Sigmoid colon (tissue), 7 donors: Measurements from ENCODE around the gene ZBTB7A. TPM values are rescaled to one million over a fixed set of nuclear protein-coding genes. Genes with fewer than 3 reads are reported as not detected.
A peak's percentile ranks its signal among the peaks of the same experiment; 100 is the strongest.

Experiments used
- DNase-seq: peaks from one replicate; pipeline ENCODE4 v3.0.0-alpha.2; 2019
- H3K27ac ChIP-seq, 4 donors: fragments of 200-600 bp; sonication (generic); one replicate each; pipeline ENCODE4 v1.5.1; 2016 to 2019; ENCODE audit warnings: mild to moderate bottlenecking in 1 of 4
- H3K27me3 ChIP-seq, 3 donors: fragments of 200-600 bp; sonication (generic); one replicate each; pipeline ENCODE4 v1.5.1; 2019; ENCODE audit warnings: mild to moderate bottlenecking in 1 of 3
- H3K36me3 ChIP-seq, 4 donors: fragments of 200-600 bp; sonication (generic); one replicate each; pipeline ENCODE4 v1.5.1; 2016 to 2019
- H3K4me1 ChIP-seq, 4 donors: fragments of 200-600 bp; sonication (generic); one replicate each; pipeline ENCODE4 v1.5.1; 2017 to 2019
- H3K4me3 ChIP-seq, 4 donors: fragments of 200-600 bp; sonication (generic); one replicate each; pipeline ENCODE4 v1.5.1; 2017 to 2019; ENCODE audit warnings: mild to moderate bottlenecking in 2 of 4, moderate library complexity in 1 of 4
- H3K9me3 ChIP-seq, 4 donors: fragments of 200-600 bp in 3 of 4; sonication (generic) in 3 of 4; one replicate each; pipeline versions ENCODE4 v1.5.1 to v1.6.1; 2013 to 2019
- EP300 ChIP-seq, 4 donors: sonication (generic); formaldehyde crosslinking; IDR thresholded peaks; one replicate each; pipeline ENCODE4 v1.6.1; 2017; ENCODE audit warnings: antibody characterized with exemption in 4 of 4
- POLR2A ChIP-seq, 2 donors: fragments of 450-650 bp; IDR thresholded peaks; one replicate each; pipeline ENCODE4 v1.6.1; 2016; ENCODE audit warnings: antibody characterized with exemption in 2 of 2, mild to moderate bottlenecking in 2 of 2, moderate library complexity in 2 of 2
- POLR2AphosphoS5 ChIP-seq, 4 donors: sonication (generic); formaldehyde crosslinking; IDR thresholded peaks; one replicate each; pipeline ENCODE4 v1.6.1; 2017; ENCODE audit warnings: antibody characterized with exemption in 4 of 4
- WGBS, 2 donors: extraction: QIAGEN DNeasy Blood & Tissue Kit; methylation state at CpG; one replicate each; pipeline ENCODE4 v1.1.7; 2013; 5-methylcytosine and 5-hydroxymethylcytosine counted together
- intact Hi-C: fragments of 100-400 bp; cut with DNase I; formaldehyde crosslinking; loops from one replicate; pipeline ENCODE4 v1.15.1; 2023
- polyA plus RNA-seq, 3 donors: library from polyadenylated mRNA; stranded (reverse); fragments of 200-250 nt; gene quantifications; one replicate each; pipeline ENCODE4 v1.2.3, GENCODE V29; 2013
- total RNA-seq, 4 donors: library from RNA; depleted of rRNA; stranded (reverse); fragments of >200 nt; gene quantifications; one replicate each; pipeline ENCODE4 v1.1.0, GENCODE V29; 2016
- TF ChIP-seq, protein P1 (sequence below), 4 experiments: fragments of 450-650 bp in 3 of 4; fragments of 200-600 bp in 1 of 4; IDR thresholded peaks; one replicate each; pipeline ENCODE4 v1.5.1; 2016 to 2019; ENCODE audit warnings: antibody characterized with exemption in 4 of 4, mild to moderate bottlenecking in 3 of 4, moderate library complexity in 2 of 4
- donor health status: healthy with polysubstance abuse.
- donor health status: Bipolar disorder and iron deficiency.
- donor health status: healthy.

ZBTB7A gene
- total and polyA plus RNA-seq, 7 donors: 22.8 to 53.2 (median 38.2) TPM

DNA sequence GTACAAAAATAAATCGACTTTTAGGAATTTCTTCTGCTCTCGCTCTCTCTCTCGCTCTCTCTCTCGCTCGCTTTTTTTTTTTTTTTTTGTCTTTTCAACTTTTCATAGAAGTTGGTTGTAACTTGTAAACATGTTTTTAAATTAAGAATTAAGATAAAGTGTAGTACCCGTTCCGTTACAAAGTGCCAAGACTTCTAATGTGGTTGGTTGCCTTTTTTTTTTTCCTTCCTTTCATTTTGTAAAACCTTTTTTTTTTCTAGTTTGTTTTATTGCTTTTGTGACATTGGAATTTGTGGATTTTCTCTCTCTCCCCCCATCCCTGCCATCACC is 20.4 kb downstream of the ZBTB7A start:
- Histone ChIP-seq H3K36me3 (peaks cover 12 to 55% (median 26%) of the 10 kb centered on the region in 4 donors), H3K27ac (peak overlapping the region in 1 of 4 donors; percentile 8), H3K27me3 (no peaks in the 10 kb centered on the region), H3K9me3 (no peaks in the 10 kb centered on the region), H3K4me3 (no peak overlapping the region), H3K4me1 (peaks cover 0 to 35% (median 27%) of the 10 kb centered on the region in 4 donors)
- intact Hi-C loops: no loop called here
- 72 to 83% methylated on average over 7 of the region's 7 CpGs for WGBS, 2 donors
- DNase-seq: no peak
- no peak for TF ChIP-seq POLR2A (IDR thresholded peaks at IDR 0.05)

DNA sequence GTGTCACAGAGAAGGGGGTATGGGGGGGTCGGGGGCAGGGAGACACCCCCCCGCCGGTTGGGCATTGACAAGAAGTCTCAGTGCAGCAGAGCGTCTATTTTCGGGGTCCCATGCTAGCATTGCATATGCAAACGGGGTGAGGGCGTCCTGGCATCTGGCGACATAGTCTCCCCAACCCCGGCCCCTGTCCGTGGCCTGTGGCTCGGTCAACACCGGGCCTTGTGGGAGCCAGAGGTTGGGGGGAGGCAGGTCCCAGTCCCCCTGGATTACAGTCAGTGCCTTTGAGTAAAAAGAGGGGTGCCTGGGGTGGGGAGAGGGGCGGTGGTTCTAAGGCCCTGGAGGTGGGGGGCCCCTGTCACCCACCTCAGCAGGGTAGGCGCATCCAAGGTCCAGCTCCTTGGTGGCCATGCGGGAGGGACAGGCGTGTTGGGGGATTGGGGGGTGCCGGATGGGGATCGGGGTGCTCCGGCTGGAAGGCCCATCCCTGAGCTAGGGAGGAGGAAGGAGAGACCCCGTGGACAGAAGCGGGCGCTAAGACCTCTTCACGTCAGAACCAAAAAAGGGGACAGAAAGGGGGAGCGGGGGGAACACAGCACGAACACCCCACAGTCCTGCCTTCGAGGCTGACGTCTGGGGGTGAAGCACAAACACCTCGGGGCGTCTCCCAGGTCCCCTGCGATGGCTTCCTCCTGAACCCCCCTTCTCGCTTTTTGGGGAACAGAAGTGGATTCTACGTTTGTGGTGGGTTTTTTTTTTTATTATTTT is 20.9 kb downstream of the ZBTB7A start:
- Histone ChIP-seq H3K27me3 (no peaks in the 10 kb centered on the region), H3K4me3 (no peak overlapping the region), H3K9me3 (no peaks in the 10 kb centered on the region), H3K36me3 (peaks cover 12 to 52% (median 26%) of the 10 kb centered on the region in 4 donors), H3K27ac (peak overlapping the region in 2 of 4 donors; percentile 37 to 42), H3K4me1 (peaks cover 0 to 33% (median 26%) of the 10 kb centered on the region in 4 donors)
- WGBS, 2 donors: 87 to 90% methylated on average over 32 of the region's 32 CpGs
- DNase-seq: no peak
- intact Hi-C loops: no loop called here
- TF ChIP-seq POLR2A (IDR thresholded peaks at IDR 0.05) (no peak), POLR2AphosphoS5 (IDR thresholded peaks at IDR 0.05) (no peak), EP300 (IDR thresholded peaks at IDR 0.05) (no peak)
- TF ChIP-seq, protein P1, sequence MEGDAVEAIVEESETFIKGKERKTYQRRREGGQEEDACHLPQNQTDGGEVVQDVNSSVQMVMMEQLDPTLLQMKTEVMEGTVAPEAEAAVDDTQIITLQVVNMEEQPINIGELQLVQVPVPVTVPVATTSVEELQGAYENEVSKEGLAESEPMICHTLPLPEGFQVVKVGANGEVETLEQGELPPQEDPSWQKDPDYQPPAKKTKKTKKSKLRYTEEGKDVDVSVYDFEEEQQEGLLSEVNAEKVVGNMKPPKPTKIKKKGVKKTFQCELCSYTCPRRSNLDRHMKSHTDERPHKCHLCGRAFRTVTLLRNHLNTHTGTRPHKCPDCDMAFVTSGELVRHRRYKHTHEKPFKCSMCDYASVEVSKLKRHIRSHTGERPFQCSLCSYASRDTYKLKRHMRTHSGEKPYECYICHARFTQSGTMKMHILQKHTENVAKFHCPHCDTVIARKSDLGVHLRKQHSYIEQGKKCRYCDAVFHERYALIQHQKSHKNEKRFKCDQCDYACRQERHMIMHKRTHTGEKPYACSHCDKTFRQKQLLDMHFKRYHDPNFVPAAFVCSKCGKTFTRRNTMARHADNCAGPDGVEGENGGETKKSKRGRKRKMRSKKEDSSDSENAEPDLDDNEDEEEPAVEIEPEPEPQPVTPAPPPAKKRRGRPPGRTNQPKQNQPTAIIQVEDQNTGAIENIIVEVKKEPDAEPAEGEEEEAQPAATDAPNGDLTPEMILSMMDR (IDR thresholded peaks at IDR 0.05): no peak

DNA sequence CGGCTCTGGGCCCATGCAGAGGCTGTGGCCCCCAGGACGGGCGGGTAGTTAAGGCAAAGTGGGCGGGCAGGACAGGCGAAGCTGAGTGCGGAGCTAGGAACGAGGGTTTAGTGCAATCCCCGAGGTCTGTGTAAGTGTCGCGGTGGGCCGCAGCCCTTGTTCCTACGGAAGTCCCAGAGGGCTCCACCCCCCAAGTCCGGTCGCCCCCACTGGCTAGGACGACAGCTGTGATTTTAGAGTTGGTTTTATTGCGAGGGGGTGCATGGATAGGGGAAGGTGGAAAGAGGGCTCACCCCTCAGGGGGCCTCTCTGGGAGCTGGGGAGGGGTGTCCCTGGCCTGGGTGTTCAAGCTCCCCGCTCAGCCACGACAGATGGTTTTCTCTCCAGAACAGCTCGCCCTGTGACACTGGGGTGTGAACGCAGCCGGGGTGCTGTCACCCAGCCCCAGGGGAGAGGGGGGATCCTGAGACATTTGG is 21.7 kb downstream of the ZBTB7A start:
- H3K4me3 ChIP-seq: no peak overlapping the region
- intact Hi-C loops: no loop called here
- peak overlapping the region in 2 of 4 donors; percentile 37 to 42 for H3K27ac ChIP-seq
- peaks cover 0 to 32% (median 25%) of the 10 kb centered on the region in 4 donors for H3K4me1 ChIP-seq
- 70 to 78% methylated on average over 21 of the region's 21 CpGs for WGBS, 2 donors
- TF ChIP-seq POLR2AphosphoS5 (IDR thresholded peaks at IDR 0.05) (no peak), POLR2A (IDR thresholded peaks at IDR 0.05) (no peak), EP300 (IDR thresholded peaks at IDR 0.05) (no peak)
- TF ChIP-seq, protein P1 (IDR thresholded peaks at IDR 0.05): no peak
- peaks cover 9 to 45% (median 26%) of the 10 kb centered on the region in 4 donors for H3K36me3 ChIP-seq
- DNase-seq: no peak
- no peaks in the 10 kb centered on the region for H3K9me3 ChIP-seq
- H3K27me3 ChIP-seq: no peaks in the 10 kb centered on the region

DNA sequence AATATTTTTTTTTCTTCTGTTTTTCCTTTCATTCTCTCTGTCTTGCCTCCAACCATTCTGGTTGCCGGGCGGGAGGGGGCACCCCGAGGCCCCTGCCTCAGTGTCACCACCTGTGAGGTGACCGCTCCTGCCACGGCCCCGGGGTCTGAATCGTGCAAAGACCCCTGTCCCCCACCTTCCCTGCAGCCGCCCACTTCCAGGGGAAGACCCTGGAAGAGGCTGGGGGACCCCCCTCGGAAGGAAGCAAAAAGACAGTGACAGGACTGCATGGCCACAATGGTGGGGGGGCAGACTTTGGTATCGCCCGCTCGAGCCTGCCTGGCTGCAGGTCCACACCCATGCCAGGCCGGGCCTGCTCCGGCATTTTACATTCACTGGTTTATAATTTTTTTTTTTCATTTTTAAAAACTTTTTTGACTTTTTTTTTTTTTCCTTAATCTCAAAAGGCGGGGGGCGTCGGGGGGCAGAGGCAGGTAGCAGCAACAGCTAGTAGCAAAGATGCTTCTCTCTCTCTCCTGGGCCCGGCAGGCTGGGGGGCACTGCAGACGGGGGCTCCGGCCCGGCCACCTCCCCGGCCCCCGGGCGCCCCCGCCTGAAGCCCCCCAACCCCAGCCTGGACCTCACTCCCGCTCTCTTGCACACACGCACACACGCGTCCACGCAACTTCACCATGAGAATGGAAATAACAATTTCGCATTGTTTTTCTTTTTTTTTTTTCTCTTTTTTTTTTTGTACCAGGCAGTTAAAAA is 22.6 kb downstream of the ZBTB7A start:
- intact Hi-C loops: no loop called here
- H3K27me3 ChIP-seq: no peaks in the 10 kb centered on the region
- no peak overlapping the region for H3K4me3 ChIP-seq
- TF ChIP-seq, protein P1 (IDR thresholded peaks at IDR 0.05): no peak
- no peak for TF ChIP-seq POLR2A (IDR thresholded peaks at IDR 0.05)
- TF ChIP-seq EP300 (IDR thresholded peaks at IDR 0.05): no peak
- TF ChIP-seq POLR2AphosphoS5 (IDR thresholded peaks at IDR 0.05): no peak
- H3K9me3 ChIP-seq: no peaks in the 10 kb centered on the region
- H3K36me3 ChIP-seq: peaks cover under 1 to 40% (median 26%) of the 10 kb centered on the region in 4 donors
- WGBS, 2 donors: 71 to 87% methylated on average over 31 of the region's 31 CpGs
- H3K27ac ChIP-seq: peak overlapping the region in 2 of 4 donors; percentile 14 to 37
- peaks cover 0 to 24% (median 16%) of the 10 kb centered on the region in 4 donors for H3K4me1 ChIP-seq
- no peak for DNase-seq

DNA sequence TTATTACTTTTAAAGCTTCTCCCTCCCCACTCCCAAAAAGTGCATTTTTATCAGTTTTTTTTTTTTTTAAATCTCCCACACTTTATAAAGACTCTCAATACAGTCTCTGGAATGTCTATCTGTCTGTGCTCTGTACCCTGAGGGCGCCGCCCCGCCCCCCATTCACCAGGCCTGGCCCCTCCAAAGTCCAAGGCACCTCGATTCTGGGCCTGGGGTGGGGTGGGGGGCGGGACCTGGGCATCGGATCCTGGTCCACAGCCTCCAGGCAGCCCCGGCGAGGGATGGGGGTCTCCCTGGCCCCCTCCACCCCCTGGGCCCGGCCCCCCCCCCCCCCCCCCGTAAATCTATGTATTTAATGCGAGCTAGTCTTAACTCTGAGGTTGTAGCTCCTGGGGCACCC is 23.3 kb downstream of the ZBTB7A start:
- WGBS, 2 donors: 42 to 67% methylated on average over 11 of the region's 11 CpGs
- H3K27ac ChIP-seq: peak overlapping the region in 1 of 4 donors; percentile 34
- intact Hi-C loops: no loop called here

More for the DNA sequence above, 23.3 kb downstream of the ZBTB7A start:
- Histone ChIP-seq H3K36me3 (peaks cover 0 to 44% (median 27%) of the 10 kb centered on the region in 4 donors), H3K4me1 (peaks cover 0 to 24% (median 16%) of the 10 kb centered on the region in 4 donors), H3K4me3 (no peak overlapping the region), H3K9me3 (no peaks in the 10 kb centered on the region), H3K27me3 (no peaks in the 10 kb centered on the region)
- TF ChIP-seq POLR2AphosphoS5 (IDR thresholded peaks at IDR 0.05) (no peak), EP300 (IDR thresholded peaks at IDR 0.05) (no peak), POLR2A (IDR thresholded peaks at IDR 0.05) (no peak)
- TF ChIP-seq, protein P1 (IDR thresholded peaks at IDR 0.05): no peak
- DNase-seq: no peak
